ENCODE results near the gene SPEF1. TPM values are rescaled to one million over a fixed set of nuclear protein-coding genes. Genes with fewer than 3 reads are reported as not detected.

The SPEF1 gene
- total RNA-seq, 2 donors from 2014 or later: 0.66 to 1.3 TPM

DNA sequence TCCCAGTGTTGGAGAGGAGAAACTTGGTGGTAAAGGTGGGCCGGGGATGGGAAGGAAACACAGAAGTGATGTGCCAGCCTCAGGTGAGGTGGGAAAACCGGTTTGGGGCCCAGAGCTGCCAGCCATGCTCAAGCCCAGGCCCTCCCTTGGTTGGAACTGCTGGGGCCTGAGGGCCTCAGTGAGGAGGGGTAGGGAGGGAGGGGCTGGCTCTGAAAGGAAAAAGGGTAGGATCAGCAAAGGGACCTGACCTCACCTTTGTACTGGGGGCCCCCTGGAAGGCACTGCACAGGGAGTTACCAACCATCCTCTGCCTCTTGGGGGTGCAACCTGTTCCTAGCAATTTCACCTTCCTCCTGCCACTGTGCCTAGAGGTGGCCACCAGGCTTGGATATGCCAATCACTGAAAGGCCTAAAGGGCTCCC lies 1.8 kb upstream of the SPEF1 start:
- no peaks in the 10 kb centered on the region for H3K9me3 ChIP-seq
- H3K4me1 ChIP-seq: peaks cover 66% of the 10 kb centered on the region
- DNase-seq (peak in 1 of 4 donors; percentile 37), ATAC-seq (no peak)
- intact Hi-C loops (cut with DNase I): loop anchor here (10.0 kb wide), 1 partner anchor 72 kb away; no protein-coding TSS in a partner anchor
- no peak overlapping the region for H3K4me3 ChIP-seq
- peak overlapping the region in 3 of 4 donors; percentile 3 to 69 (median 22) for H3K27ac ChIP-seq
- no peak for TF ChIP-seq POLR2A (IDR thresholded peaks at IDR 0.05)
- TF ChIP-seq, protein P1, sequence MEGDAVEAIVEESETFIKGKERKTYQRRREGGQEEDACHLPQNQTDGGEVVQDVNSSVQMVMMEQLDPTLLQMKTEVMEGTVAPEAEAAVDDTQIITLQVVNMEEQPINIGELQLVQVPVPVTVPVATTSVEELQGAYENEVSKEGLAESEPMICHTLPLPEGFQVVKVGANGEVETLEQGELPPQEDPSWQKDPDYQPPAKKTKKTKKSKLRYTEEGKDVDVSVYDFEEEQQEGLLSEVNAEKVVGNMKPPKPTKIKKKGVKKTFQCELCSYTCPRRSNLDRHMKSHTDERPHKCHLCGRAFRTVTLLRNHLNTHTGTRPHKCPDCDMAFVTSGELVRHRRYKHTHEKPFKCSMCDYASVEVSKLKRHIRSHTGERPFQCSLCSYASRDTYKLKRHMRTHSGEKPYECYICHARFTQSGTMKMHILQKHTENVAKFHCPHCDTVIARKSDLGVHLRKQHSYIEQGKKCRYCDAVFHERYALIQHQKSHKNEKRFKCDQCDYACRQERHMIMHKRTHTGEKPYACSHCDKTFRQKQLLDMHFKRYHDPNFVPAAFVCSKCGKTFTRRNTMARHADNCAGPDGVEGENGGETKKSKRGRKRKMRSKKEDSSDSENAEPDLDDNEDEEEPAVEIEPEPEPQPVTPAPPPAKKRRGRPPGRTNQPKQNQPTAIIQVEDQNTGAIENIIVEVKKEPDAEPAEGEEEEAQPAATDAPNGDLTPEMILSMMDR (IDR thresholded peaks at IDR 0.05): no peak
- H3K27me3 ChIP-seq: no peaks in the 10 kb centered on the region
- 30 to 41% methylated on average over 2 of the region's 2 CpGs for WGBS, 2 donors
- no peaks in the 10 kb centered on the region for H3K36me3 ChIP-seq (replicated peaks in 1 of 2; ENCODE audit: insufficient read depth in 1 of 2, low read depth in 2 of 2)

DNA sequence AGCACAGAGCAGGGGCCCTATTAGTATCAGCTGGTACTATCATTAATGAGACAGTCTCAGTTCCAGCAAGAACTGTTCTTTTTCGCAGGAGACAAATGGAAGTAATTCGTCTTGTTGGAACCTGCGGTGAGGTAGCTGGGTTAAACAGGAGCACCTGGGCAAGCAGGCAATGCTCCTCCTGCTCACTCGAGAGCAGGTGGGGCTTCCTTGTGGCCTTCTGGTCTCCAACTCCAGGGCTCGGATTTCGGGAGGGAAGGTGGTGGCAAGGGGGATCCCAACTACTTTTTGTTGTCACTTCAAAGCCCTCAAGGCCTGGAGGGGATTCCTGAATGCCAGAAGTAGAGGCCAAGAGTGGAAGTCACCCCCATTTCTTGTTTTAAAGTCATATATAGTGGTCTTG lies 1.3 kb upstream of the SPEF1 start:
- Histone ChIP-seq H3K27me3 (no peaks in the 10 kb centered on the region), H3K36me3 (replicated peaks in 1 of 2; ENCODE audit: insufficient read depth in 1 of 2, low read depth in 2 of 2) (no peaks in the 10 kb centered on the region), H3K4me1 (peaks cover 70% of the 10 kb centered on the region), H3K27ac (peak overlapping the region in 2 of 4 donors; percentile 22 to 69), H3K4me3 (no peak overlapping the region), H3K9me3 (no peaks in the 10 kb centered on the region)
- ATAC-seq (no peak), DNase-seq (no peak)
- TF ChIP-seq, protein P1 (IDR thresholded peaks at IDR 0.05): no peak
- no peak for TF ChIP-seq POLR2A (IDR thresholded peaks at IDR 0.05)
- intact Hi-C loops (cut with DNase I): loop anchor here (10.0 kb wide), 1 partner anchor 72 kb away; no protein-coding TSS in a partner anchor
- WGBS, 2 donors: 75% methylated on average over 6 of the region's 6 CpGs

DNA sequence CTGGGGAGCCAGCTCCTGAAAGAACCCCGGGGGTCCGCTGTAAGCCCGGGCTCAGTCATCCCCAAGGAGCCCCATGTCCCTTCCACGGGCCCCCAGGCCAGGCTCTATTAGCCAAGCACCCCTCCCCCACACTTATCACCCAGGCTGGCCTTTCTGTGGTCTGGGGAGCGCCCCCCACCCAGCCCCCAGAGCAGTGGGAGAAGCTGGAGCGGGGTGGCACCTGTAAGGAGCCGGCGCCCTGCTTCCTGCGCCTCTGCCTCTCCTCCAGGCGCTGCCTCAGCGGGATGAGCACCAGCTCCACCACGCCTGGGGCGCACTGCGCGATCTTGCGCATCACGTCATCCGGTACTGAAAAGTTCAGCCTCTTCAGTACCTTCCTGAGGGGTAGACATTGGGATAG lies 2.3 kb downstream of the SPEF1 start:
- ATAC-seq (no peak), DNase-seq (no peak)
- TF ChIP-seq, protein P1 (IDR thresholded peaks at IDR 0.05): no peak
- no peak for TF ChIP-seq POLR2A (IDR thresholded peaks at IDR 0.05)
- peaks cover 47% of the 10 kb centered on the region for H3K4me1 ChIP-seq
- H3K9me3 ChIP-seq: no peaks in the 10 kb centered on the region
- H3K4me3 ChIP-seq: no peak overlapping the region
- intact Hi-C loops (cut with DNase I): no loop called here
- 71 to 92% methylated on average over 11 to 17 of the region's 18 CpGs for WGBS, 2 donors
- H3K36me3 ChIP-seq (replicated peaks in 1 of 2; ENCODE audit: insufficient read depth in 1 of 2, low read depth in 2 of 2): no peaks in the 10 kb centered on the region
- no peak overlapping the region for H3K27ac ChIP-seq
- H3K27me3 ChIP-seq: no peaks in the 10 kb centered on the region

DNA sequence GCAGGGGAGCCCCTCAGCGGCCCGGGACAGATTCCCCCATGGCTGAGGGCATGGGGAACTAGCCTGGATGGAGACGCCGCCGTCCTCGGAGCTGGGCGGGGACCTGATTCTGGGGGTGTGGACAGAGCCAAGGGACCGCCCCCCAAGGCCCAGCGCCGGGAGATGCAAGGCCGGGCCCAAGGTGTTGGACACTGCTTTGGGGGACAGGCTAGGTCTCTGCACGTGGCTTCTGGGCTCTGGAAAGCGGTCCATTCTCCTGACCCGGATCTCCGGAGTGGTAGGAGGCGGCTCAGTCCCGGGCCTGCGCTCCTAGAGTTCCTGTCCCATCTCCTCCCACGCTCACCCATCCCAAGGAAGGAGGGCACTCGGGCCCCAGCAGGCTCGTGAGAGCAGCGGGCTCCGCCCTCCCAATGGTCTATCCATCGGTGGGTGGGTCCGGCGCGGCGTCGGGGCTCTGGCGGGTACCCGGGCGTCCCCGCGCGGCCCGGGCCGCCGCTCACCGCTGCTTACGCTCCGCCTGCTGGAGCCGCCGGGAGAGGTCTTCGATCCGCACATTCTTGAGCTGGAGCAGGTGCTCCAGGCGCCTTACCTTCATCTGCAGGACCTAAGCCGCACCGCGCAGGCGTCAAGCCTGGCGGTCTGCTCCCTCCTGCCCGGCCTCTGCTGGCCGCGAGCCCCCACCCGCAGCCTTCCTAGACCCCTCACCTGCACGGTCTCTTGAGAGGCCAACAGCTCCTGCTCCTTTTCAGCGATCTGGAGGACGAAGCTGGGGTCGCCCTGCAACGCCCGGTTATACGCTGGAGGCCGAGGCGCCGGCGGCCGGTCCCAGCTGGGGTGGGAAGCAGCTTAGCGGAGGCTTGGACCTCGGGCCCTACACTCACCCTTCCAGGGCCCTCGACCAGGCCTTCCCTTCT lies 3.3 kb downstream of the SPEF1 start:
- ATAC-seq (peak; percentile 52), DNase-seq (peak; percentile 51 to 66 (median 58))
- 4% methylated on average over 70 of the region's 70 CpGs; no CpG with 5 or more reads in 1 of the 2 donors for WGBS, 2 donors

More for the DNA sequence above, 3.3 kb downstream of the SPEF1 start:
- H3K27me3 ChIP-seq: no peaks in the 10 kb centered on the region
- H3K36me3 ChIP-seq (replicated peaks in 1 of 2; ENCODE audit: insufficient read depth in 1 of 2, low read depth in 2 of 2): no peaks in the 10 kb centered on the region
- H3K27ac ChIP-seq: peak overlapping the region in 1 of 4 donors; percentile 2
- peaks cover 37% of the 10 kb centered on the region for H3K4me1 ChIP-seq
- no peaks in the 10 kb centered on the region for H3K9me3 ChIP-seq
- TF ChIP-seq, protein P1 (IDR thresholded peaks at IDR 0.05): peak in 2 of 7 experiments; percentile 16 to 17
- TF ChIP-seq POLR2A (IDR thresholded peaks at IDR 0.05): peak in 1 of 3 donors; percentile 5
- peak overlapping the region in 1 of 2 donors; percentile 8 for H3K4me3 ChIP-seq
- intact Hi-C loops (cut with DNase I): no loop called here

Measured in body of pancreas (tissue), 4 donors.